ENCODE results near the gene BTBD17. TPM values are rescaled to one million over a fixed set of nuclear protein-coding genes. Genes with fewer than 3 reads are reported as not detected.
A peak's percentile ranks its signal among the peaks of the same experiment; 100 is the strongest.

The BTBD17 gene
- total and polyA plus RNA-seq, 12 donors: 0.10 to 1.1 (median 0.46) TPM; not detected in 4

- WGBS, 4 donors: 79 to 91% (median 87%) methylated on average over 9 to 10 of the region's 10 CpGs
Observed at GRCh38 chr17:74318391-74318790, 43.3 kb downstream of the BTBD17 start.

GRCh38 chr17:74317071-74317470, 44.6 kb downstream of the BTBD17 start:
- no peaks in the 10 kb centered on the region for H3K36me3 ChIP-seq (replicated peaks in 1 of 2)
- WGBS, 4 donors: 67 to 85% (median 71%) methylated on average over 8 to 16 of the region's 16 CpGs
- H3K27ac ChIP-seq: peak overlapping the region in 1 of 5 donors; percentile 52
- no peak overlapping the region for H3K4me3 ChIP-seq
- no peaks in the 10 kb centered on the region for H3K9me3 ChIP-seq (replicated peaks in 1 of 3)
- intact Hi-C loops (cut with DNase I): no loop called here
- no peaks in the 10 kb centered on the region for H3K4me1 ChIP-seq (replicated peaks in 1 of 2)
- TF ChIP-seq POLR2A (IDR thresholded peaks at IDR 0.05) (no peak), CTCF (IDR thresholded peaks at IDR 0.05) (no peak)
- H3K27me3 ChIP-seq: no peaks in the 10 kb centered on the region
- DNase-seq: peak in 2 of 7 donors; percentile 29 to 30

More at GRCh38 chr17:74318391-74318790, 43.3 kb downstream of the BTBD17 start:
- Histone ChIP-seq H3K36me3 (replicated peaks in 1 of 2) (no peaks in the 10 kb centered on the region), H3K27ac (no peak overlapping the region), H3K9me3 (replicated peaks in 1 of 3) (no peaks in the 10 kb centered on the region), H3K27me3 (no peaks in the 10 kb centered on the region), H3K4me1 (replicated peaks in 1 of 2) (no peaks in the 10 kb centered on the region), H3K4me3 (no peak overlapping the region)
- TF ChIP-seq CTCF (IDR thresholded peaks at IDR 0.05) (no peak), POLR2A (IDR thresholded peaks at IDR 0.05) (no peak)
- DNase-seq: no peak
- intact Hi-C loops (cut with DNase I): no loop called here

DNA sequence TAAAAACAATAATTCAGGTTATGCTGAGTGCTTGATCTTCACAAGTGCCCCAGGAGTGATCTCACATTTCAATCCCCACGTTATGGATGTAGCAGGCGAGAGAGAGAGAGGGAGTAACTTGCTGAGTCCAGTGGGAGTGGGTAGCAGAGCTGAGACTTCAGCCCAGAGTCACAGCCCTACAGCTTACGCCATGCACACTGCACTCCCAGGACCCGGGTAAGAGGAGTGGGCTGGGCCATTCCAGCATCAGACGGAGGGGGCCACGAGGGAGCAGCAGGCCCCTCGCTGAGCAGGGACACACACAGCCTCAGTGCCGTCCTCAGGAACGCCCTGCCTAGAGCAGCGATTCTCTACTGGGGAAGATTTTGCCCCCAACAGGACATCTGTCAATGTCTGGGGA, 45.4 kb downstream of the BTBD17 start:
- H3K9me3 ChIP-seq (replicated peaks in 1 of 3): no peaks in the 10 kb centered on the region
- no peaks in the 10 kb centered on the region for H3K4me1 ChIP-seq (replicated peaks in 1 of 2)
- H3K27me3 ChIP-seq: no peaks in the 10 kb centered on the region
- no peak for DNase-seq
- H3K4me3 ChIP-seq: no peak overlapping the region
- intact Hi-C loops (cut with DNase I): no loop called here
- H3K27ac ChIP-seq: no peak overlapping the region
- TF ChIP-seq CTCF (IDR thresholded peaks at IDR 0.05): no peak
- TF ChIP-seq POLR2A (IDR thresholded peaks at IDR 0.05): no peak
- WGBS, 4 donors: 47 to 68% (median 58%) methylated on average over 4 to 10 of the region's 10 CpGs
- H3K36me3 ChIP-seq (replicated peaks in 1 of 2): no peaks in the 10 kb centered on the region

GRCh38 chr17:74314877-74315276, 46.8 kb downstream of the BTBD17 start:
- no peak overlapping the region for H3K4me3 ChIP-seq
- WGBS, 4 donors: 79 to 89% (median 85%) methylated on average over 15 of the region's 15 CpGs
- no peaks in the 10 kb centered on the region for H3K9me3 ChIP-seq (replicated peaks in 1 of 3)
- H3K27me3 ChIP-seq: no peaks in the 10 kb centered on the region
- no peak for TF ChIP-seq POLR2A (IDR thresholded peaks at IDR 0.05)
- no peak for TF ChIP-seq CTCF (IDR thresholded peaks at IDR 0.05)
- intact Hi-C loops (cut with DNase I): no loop called here
- DNase-seq: no peak
- H3K36me3 ChIP-seq (replicated peaks in 1 of 2): no peaks in the 10 kb centered on the region
- no peak overlapping the region for H3K27ac ChIP-seq
- no peaks in the 10 kb centered on the region for H3K4me1 ChIP-seq (replicated peaks in 1 of 2)

All from adrenal gland (tissue), 12 donors.